DOHH2 (cell line): Measurements from ENCODE around the gene MTHFSD.

Source experiments
- H3F3A ChIP-seq: fragments of 200-600 bp; sonication (generic), shearing (Covaris generic); 2 replicates; pipeline ENCODE4 v1.6.0; 2016; ENCODE audit warnings: antibody characterized with exemption, mild to moderate bottlenecking; ENCODE audit not compliant: control insufficient read depth, insufficient read depth
- H3K27ac ChIP-seq: fragments of 200-600 bp; sonication (generic); 2 replicates; pipeline ENCODE4 v1.5.1; 2014; ENCODE audit warnings: low read depth, mild to moderate bottlenecking, low read length, moderate library complexity
- H3K27me3 ChIP-seq: fragments of 200-600 bp; sonication (generic); 2 replicates; pipeline ENCODE4 v1.6.1; 2014; ENCODE audit warnings: mild to moderate bottlenecking, low read length, mixed read lengths; ENCODE audit not compliant: control insufficient read depth
- H3K36me3 ChIP-seq: fragments of 200-600 bp; sonication (generic); 2 replicates; pipeline ENCODE4 v1.6.1; 2014; ENCODE audit warnings: mild to moderate bottlenecking, low read length, moderate library complexity, mixed read lengths; ENCODE audit not compliant: control insufficient read depth
- H3K4me1 ChIP-seq: fragments of 200-600 bp; sonication (generic); 2 replicates; pipeline ENCODE4 v1.6.1; 2014; ENCODE audit warnings: mild to moderate bottlenecking, low read length, mixed read lengths; ENCODE audit not compliant: control insufficient read depth
- H3K4me2 ChIP-seq: fragments of 200-600 bp; sonication (generic); 2 replicates; pipeline ENCODE4 v1.6.0; 2014; ENCODE audit warnings: mild to moderate bottlenecking, low read length, moderate library complexity
- H3K4me3 ChIP-seq: fragments of 200-600 bp; sonication (generic); 2 replicates; pipeline ENCODE4 v1.5.1; 2014; ENCODE audit warnings: mild to moderate bottlenecking, low read length, mixed read lengths
- H3K79me2 ChIP-seq: fragments of 200-600 bp; sonication (generic); 2 replicates; pipeline ENCODE4 v1.6.1; 2014; ENCODE audit warnings: mild to moderate bottlenecking, low read length, mixed read lengths; ENCODE audit not compliant: control insufficient read depth
- H3K9me2 ChIP-seq: fragments of 200-600 bp; sonication (generic); replicated peaks from 2 replicates; pipeline ENCODE4 v1.6.1; 2014; ENCODE audit warnings: mild to moderate bottlenecking, low read length, mixed read lengths; ENCODE audit not compliant: control insufficient read depth
- H3K9me3 ChIP-seq: fragments of 200-600 bp; sonication (generic); 2 replicates; pipeline ENCODE4 v1.6.1; 2014; ENCODE audit warnings: antibody characterized with exemption, low read length, mixed read lengths; ENCODE audit not compliant: control insufficient read depth, insufficient read depth
- H4K20me1 ChIP-seq: fragments of 200-600 bp; sonication (generic); 2 replicates; pipeline ENCODE4 v1.6.0; 2014; ENCODE audit warnings: low read depth, mild to moderate bottlenecking, antibody characterized with exemption, low read length, moderate library complexity; ENCODE audit not compliant: control insufficient read depth, insufficient read depth
- CTCF ChIP-seq: fragments of 200-600 bp; sonication (generic); IDR thresholded peaks from one replicate; pipeline ENCODE4 v1.5.1; 2014; ENCODE audit warnings: antibody characterized with exemption, mild to moderate bottlenecking, low read depth, low read length; ENCODE audit not compliant: poor library complexity, severe bottlenecking
- EZH2phosphoT487 ChIP-seq: fragments of 200-600 bp; sonication (generic); IDR thresholded peaks from 2 replicates; pipeline ENCODE4 v1.6.1; 2017; ENCODE audit warnings: borderline replicate concordance, mild to moderate bottlenecking, antibody characterized with exemption, low read length, moderate library complexity, mixed read lengths

MTHFSD gene

GRCh38 chr16:86534779-86535615 lies 20.0 kb downstream of the MTHFSD start:
- Histone ChIP-seq H3K36me3 (peaks cover 22% of the 10 kb centered on the region), H3K4me1 (no peaks in the 10 kb centered on the region), H4K20me1 (no peaks in the 10 kb centered on the region), H3K27ac (no peak overlapping the region), H3K27me3 (no peaks in the 10 kb centered on the region), H3K9me3 (no peaks in the 10 kb centered on the region), H3F3A (no peaks in the 10 kb centered on the region), H3K79me2 (no peaks in the 10 kb centered on the region), H3K4me2 (no peak overlapping the region), H3K9me2 (no peaks in the 10 kb centered on the region), H3K4me3 (no peak overlapping the region)
- TF ChIP-seq EZH2phosphoT487 (no peak), CTCF (no peak)

GRCh38 chr16:86533767-86534351 lies 21.2 kb downstream of the MTHFSD start:
- Histone ChIP-seq H3K27ac (no peak overlapping the region), H3K36me3 (peaks cover 11% of the 10 kb centered on the region; the same call in 1 of the 2 replicates), H3K27me3 (no peaks in the 10 kb centered on the region), H3K9me2 (no peaks in the 10 kb centered on the region), H3K9me3 (no peaks in the 10 kb centered on the region), H3K4me3 (no peak overlapping the region), H3K4me2 (no peak overlapping the region), H3K79me2 (no peaks in the 10 kb centered on the region), H4K20me1 (no peaks in the 10 kb centered on the region), H3F3A (no peaks in the 10 kb centered on the region), H3K4me1 (no peaks in the 10 kb centered on the region)
- TF ChIP-seq CTCF, result no peak
- no peak for TF ChIP-seq EZH2phosphoT487

- no peak for TF ChIP-seq EZH2phosphoT487
- no peak for TF ChIP-seq CTCF
- H3K4me1 ChIP-seq, result no peaks in the 10 kb centered on the region
- H3K27me3 ChIP-seq, result no peaks in the 10 kb centered on the region
- no peaks in the 10 kb centered on the region for H3K9me2 ChIP-seq
- H3K4me2 ChIP-seq, result no peak overlapping the region
- H4K20me1 ChIP-seq, result no peaks in the 10 kb centered on the region
- no peak overlapping the region for H3K4me3 ChIP-seq
- peaks cover 3% of the 10 kb centered on the region; the same call in 1 of the 2 replicates for H3K36me3 ChIP-seq
- H3K9me3 ChIP-seq, result no peaks in the 10 kb centered on the region
- no peaks in the 10 kb centered on the region for H3K79me2 ChIP-seq
- H3F3A ChIP-seq, result no peaks in the 10 kb centered on the region
- no peak overlapping the region for H3K27ac ChIP-seq
Measured at GRCh38 chr16:86533076-86533475, 22.0 kb downstream of the MTHFSD start.
